ENCODE data around the gene ADGRL1.

ADGRL1 gene

GRCh38 chr19:14112051-14112808, 93.7 kb downstream of the ADGRL1 start:
- DNase-seq (ENCODE audit: low read depth), result no peak

- DNase-seq (ENCODE audit: low read depth), result no peak
These were observed 94.5 kb downstream of the ADGRL1 start for GRCh38 chr19:14111486-14111885.

GRCh38 chr19:14110650-14111049, 95.3 kb downstream of the ADGRL1 start:
- DNase-seq (ENCODE audit: low read depth), result no peak

GRCh38 chr19:14107581-14108461, 98.1 kb downstream of the ADGRL1 start:
- DNase-seq (ENCODE audit: low read depth), result no peak

- no peak for DNase-seq (ENCODE audit: low read depth)
These were observed 99.1 kb downstream of the ADGRL1 start for GRCh38 chr19:14106840-14107239.

- no peak for DNase-seq (ENCODE audit: low read depth)
These were observed 100.3 kb downstream of the ADGRL1 start for GRCh38 chr19:14105680-14106079.

GRCh38 chr19:14103310-14103709, 102.7 kb downstream of the ADGRL1 start:
- DNase-seq (ENCODE audit: low read depth), result no peak

- DNase-seq (ENCODE audit: low read depth), result no peak
These were observed 103.2 kb downstream of the ADGRL1 start for GRCh38 chr19:14102756-14103155.

GRCh38 chr19:14102102-14102696, 103.8 kb downstream of the ADGRL1 start:
- DNase-seq (ENCODE audit: low read depth), result no peak

GRCh38 chr19:14101003-14101545, 104.9 kb downstream of the ADGRL1 start:
- no peak for DNase-seq (ENCODE audit: low read depth)
